GM19372 (cell line): Measurements from ENCODE around the gene TAF1B.

Experiments
- ATAC-seq: cut with Tn5 transposase; IDR thresholded peaks from one replicate; pipeline ENCODE4 v1.9.1; 2021; ENCODE audit warnings: mild to moderate bottlenecking, low read depth, moderate library complexity; ENCODE audit not compliant: unreplicated experiment

TAF1B gene

DNA sequence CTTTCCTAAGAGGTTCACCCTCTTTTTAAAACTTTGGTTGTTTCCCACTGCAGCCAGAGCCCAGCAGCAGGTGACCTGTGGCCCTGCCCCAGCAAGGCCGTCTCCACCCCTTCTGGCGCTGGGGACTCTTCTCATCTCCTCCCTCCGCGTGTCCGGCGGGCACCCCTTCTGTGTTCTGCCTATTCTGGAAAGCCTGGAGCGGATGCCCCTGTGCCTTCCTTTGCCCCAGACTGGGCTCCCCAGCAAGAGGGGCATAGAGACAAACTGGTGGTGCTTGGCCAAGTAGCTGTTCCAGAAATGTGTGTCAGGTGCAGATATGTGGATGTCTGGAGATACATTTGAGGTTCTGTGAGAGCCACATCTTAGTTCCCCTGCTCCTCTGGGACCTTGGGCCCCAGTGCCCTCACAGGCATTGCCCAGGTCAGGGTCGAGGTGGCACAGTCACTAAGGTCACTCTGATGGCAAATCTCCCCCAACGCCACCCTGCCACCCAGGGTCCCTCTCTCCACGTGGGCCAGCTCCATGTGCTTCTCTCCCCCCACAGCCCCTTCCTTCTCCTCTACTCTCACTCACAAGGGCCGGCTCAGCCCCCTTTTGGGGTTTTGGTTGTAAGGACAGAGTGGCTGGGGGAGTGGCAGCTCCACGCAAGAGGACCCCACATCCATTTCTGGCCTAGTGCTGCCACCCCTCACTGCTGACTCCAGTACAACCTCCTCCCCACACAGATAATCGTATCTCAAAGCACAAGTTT, 35.5 kb upstream of the TAF1B start:
- no peak for ATAC-seq

DNA sequence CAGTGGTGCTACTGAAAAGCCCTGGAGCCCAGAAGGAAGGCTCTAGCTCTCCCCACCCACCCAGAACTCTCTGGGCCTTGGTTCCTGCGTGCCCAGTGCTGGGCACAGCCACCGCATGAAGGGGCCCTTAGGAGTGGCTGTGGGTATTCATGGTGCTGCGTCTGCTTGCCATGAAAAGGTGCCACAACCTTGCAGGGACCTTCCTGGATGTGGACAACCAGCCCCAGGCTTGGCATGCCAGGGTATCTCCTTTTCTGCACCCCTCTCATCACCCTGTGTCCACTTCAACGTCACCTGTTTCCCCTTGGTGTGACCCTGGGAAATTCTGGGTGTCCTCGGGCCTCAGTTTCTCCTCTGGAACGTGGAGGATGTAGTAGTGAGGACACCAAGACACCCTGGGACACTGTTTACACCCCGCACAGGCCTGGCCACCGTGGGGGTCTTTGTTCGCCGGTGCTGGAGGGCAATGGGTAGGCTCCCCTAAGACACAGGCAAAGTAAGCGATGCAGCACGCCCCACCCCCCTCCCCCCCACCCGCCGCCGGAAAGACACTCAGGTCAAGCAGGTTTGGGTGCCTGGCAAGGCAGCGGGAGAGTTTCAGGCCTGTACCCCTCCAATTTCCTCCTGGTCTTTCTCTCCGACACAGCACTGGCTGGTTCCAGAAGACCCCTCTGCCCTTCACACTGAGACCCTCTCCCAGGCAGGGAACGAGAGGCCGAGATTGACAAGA, 34.8 kb upstream of the TAF1B start:
- ATAC-seq, result no peak

DNA sequence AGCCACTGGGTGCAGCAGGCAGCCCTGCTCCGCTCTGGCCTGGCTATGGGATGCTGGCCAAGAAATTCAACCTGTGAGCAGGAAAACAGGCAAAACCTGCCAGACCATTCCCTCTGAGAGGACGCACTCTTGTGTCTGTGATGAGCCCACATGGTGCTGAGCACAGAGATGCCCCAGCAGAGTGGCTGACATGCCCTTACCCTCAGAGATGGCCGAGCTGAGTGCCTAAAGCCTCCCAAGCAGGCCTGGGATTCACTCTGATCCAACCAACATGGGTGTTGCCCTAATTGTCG, 34.3 kb upstream of the TAF1B start:
- no peak for ATAC-seq

DNA sequence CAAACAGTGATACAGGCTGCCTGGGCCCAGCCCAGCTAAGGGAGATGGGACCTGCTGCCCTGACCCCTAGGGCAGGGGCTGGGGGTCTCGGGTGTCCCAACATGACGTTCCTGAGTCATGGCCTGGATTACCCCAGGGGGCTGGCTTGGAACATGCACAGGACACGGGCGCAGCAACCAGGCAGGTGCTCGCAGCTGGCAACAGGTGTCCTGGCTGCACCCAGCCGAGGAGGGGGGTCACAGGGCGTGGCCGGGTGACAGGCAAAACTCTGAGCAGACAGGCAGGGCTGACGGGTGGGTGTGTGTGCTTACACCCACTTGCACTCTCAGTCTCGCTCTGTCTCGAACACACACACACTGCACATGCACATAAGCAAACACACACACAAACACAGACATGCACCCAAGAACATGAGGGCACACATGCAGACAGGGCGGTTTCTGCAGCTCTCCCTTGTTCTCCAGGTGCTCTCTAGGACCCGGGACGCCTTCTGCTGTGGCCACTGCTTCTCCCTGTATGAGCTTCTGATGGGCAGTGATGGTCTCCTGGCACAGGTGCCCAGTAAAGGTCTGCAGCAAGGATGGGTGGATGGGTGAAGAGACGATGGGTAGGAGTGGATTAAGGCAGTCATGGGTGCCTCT, 33.7 kb upstream of the TAF1B start:
- no peak for ATAC-seq

DNA sequence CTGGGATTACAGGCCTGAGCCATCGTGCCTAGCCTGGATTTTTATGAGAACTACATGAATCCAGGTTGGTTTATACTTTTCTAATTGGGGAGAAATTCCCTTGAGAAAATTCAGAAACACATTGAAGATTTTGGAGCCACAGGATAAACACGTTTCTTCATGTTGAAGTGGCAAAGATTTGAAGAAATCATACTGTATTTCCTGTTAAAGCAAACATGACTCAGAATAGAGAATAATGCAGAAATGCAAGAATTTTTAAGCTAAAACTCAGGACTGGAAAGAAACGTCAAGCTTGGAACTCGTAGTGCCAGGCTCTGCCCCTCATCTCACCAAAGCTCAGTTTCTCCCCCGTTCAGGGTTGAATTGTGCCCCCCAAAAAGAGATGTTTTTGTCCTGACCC, 32.1 kb upstream of the TAF1B start:
- no peak for ATAC-seq

DNA sequence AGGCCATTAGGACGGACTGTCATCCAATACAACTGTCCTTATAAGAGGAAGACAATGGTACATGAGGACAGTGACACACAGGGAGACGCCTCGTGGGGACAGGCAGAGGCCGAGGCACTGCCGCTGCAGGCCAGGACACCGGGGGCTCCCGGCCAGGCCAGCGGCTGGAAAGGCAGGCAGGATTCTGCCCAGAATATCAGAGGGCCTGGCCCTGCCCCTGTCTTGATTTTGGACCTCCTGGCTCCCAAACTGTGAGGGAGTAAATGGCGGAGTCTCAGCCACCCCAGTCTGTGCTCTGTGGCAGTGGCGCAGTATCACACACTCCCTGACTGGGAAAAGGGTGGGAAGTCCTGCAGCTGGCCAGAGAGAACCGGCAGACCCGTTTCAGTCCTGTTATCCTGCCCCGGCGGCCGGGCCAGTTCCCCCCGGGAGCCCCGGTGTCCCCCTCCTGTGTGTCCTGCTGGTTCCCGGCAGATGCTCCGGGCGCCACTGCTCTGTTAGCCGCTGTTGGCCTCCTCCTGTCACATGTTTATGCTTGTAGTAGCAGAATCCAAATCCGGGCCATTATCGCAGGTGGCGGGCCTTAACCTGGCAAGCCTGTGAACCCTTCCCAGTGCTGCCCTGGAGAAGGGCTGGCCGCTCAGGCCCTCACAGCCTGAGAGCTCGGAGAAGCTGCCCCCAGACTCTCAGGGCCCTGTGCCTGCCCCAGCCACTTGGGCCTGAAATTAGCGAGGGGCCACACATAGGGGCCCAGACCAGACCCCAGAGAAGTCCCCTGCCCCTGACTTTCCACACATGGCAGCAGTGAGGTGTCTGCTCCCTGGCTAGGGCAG, 31.4 kb upstream of the TAF1B start:
- ATAC-seq, result no peak

DNA sequence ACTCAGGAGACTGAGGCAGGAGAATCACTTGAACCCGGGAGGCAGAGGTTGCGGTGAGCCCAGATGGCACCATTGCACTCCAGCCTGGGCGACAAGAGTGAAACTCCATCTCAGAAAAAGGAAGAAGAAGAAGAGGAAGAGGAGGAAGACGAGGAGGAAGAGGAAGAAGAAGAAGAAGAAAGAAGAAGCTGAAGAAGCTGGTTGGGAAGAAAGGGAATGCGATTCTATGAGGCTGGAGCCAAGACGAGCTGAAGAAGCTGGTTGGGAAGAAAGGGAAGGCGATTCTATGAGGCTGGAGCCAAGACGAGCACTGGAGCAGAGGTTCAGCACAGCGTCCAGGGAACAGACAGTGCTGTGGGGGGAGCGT, 30.3 kb upstream of the TAF1B start:
- ATAC-seq, result no peak

DNA sequence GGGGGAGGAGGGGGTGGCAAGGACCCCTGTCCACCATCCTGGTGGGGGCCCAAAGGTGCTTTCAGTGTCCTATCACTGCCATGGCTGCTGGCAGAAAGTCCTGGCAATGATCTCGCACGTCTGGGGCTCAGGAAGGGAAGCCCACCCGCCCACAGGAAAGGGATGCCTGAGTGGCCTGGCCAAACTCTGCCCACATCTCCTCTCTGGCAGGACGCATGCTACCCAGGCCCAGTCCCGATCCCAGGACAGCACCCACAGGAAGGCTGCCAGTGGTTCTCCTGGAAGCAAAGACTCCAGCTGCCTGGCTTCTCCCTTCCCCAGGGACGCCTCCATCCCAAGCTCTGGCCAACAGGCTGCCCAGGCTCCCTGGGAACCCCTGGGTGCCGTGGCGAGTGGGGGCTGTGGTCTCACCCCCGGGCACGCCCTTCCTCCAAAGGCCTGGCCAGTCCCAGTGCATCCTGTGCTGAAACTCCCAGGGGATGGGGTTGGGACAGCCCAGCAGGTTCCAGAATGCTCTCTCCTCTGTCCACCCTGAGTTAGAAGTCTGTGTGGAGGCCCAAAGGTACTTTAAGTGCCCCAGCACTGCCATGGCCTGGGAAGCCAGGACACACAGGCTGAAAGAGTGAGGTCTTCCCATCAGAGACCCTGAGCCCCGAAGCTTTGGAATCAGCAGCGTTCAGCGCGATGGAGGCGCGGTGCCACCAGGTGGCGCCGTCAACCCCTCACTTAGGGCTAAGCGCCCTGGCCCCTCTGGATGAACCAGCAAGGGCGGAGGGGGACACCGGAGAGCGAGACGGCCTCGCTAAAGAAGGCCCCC, 29.8 kb upstream of the TAF1B start:
- no peak for ATAC-seq

DNA sequence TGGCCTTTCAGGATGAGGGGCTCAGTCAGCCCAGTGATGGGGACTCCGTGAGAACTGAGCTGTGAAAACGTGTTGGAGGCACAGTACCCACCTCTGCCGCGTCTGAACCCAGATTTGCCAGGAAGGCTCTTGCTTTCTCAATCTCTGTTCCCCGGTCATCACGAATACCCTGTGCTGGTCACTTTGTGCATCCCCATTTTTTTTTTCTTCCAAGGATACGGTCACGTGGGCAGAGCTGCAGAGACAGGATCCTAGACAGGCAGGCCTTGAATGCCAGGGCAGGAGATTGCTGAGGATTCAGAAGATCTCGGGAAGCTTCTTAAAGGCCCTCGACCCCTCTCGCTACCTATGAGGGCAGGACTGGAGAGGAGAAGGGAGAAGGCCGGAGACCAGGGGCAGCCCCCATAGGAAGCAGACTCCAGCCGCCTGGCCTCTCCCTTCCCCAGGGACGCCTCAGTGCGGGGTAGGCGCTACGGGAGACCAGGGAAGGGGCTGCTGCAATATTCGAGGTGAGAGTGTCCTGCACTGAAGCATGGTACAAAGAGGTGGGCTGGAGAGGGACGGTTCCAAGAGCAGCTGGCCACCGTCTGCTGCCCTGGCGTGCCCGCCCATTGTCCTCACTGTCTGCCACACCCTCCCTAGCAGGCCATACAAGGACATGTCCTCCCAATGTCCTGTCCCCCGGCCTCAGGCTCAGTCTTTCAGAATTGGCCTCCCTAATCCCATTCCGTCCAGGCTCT, 29.0 kb upstream of the TAF1B start:
- ATAC-seq, result no peak

DNA sequence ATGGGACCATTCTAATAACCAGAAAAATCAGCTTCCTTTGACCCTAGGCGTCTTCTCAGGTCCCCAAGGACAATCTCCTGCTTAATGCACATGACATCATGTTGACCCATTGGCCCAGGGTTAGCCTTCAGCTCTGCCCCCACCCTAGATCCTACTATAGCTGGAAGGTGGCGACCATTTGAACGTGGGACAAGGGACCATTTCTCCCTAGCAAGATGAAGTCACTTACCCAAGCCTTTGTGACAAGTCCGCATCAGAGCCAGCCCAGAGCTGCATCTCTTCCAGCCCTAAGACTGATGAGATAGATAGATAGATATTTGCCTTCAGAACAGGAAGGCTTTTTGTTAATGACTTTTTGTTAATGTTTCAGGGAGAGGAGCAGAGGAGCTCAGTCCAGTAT, 28.2 kb upstream of the TAF1B start:
- ATAC-seq, result no peak

DNA sequence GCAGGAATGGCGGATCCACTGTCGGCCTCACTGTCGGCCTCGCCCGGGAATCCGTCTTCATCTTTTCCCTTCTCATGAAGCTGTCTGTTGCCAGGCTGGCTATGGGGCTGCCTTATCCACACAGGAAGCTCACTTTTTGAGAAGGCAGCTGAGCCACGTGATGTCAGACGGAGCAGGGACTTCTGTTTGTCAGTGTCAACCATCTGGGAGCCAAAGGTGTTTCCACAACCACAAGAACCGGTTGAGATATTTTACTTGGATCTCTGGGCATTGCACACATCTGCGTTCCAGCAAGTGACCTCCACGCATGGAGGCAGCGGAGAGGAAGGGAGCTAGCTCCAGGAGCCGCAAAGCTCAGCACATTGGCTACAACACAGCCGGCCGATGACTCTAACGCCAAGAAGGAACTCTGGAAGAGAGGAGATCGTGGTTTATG, 27.4 kb upstream of the TAF1B start:
- ATAC-seq, result no peak

DNA sequence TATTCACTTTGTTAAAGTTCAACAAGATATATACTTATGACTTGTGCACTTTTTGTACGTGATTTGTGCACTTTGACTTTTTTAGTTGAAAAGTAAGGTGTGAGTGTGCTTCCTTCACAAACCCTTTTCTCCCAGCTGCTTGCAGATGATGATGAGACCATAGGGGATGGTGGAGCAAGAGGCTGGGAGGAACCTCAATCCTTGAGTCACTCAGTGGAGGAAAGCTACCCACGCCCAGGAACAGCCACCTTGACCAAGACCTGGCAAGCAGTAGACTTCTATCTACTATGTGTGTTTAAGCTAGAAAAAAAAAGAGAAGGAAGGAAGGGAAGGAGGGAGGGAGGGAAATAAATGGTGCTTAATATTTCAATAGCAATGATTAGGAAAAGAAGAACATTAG, 25.2 kb upstream of the TAF1B start:
- no peak for ATAC-seq

DNA sequence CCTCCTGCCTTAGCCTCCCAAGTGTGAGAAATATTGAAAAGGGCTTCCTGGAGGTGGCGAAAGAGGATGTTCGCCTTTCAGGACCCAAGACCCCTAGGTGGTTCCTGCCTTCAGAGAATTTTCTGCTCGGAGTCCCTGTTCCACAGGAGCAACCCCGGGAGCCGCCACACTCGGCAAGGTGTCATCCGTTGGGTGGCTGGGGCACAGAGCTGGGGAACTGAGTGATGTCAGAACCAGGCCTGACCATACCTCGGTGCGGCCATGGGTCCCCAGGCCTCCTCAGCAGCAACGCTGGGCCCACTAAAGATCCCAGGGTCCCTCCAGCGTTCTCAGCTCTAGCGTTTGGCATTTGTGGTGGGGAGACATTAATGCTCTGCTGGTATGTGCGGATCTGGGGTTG, 23.7 kb upstream of the TAF1B start:
- no peak for ATAC-seq

DNA sequence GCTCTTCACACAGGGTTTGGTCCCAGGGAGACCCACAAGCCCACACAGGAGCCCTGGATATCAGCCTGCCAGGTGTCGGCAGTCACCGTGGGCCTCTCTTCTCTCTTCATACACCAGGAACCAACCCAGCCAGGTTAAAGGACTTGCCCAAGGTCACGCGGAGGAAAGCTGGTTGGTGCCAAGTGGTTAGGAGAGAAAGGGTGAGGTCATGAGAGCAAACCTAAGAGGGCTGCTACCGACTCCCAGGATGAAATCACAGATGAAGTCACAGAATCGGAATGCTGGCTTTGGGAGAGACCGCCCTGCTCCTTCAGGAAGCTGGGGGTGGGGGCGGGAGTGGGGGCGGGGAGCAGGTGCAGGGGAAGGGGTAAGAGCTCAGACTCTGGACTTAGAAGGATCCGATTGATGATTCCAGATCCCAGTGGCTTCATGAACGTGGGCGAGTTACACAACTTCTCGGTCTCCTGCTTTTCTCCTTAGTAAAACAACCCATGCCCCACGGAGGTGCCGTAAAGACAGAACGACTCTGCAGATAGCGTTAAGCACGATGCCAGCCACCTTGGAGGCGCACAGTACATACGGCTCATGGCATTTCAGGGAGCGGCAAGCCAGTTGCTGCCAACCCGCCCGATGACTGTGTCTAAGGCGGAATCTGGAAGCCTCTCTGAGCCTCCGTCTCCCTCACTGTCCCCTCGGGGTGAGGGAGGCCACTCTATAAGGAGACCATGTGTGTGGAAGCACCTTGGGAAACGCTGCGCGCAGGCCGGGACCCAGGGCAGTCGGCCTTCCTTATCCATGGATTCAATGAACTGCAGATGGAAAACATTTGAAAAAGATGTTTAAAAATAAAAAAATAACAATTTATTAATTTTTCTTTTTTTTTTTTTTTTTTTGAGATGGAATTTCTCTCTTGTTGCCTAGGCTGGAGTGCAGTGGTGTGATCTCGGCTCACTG, 23.0 kb upstream of the TAF1B start:
- no peak for ATAC-seq

DNA sequence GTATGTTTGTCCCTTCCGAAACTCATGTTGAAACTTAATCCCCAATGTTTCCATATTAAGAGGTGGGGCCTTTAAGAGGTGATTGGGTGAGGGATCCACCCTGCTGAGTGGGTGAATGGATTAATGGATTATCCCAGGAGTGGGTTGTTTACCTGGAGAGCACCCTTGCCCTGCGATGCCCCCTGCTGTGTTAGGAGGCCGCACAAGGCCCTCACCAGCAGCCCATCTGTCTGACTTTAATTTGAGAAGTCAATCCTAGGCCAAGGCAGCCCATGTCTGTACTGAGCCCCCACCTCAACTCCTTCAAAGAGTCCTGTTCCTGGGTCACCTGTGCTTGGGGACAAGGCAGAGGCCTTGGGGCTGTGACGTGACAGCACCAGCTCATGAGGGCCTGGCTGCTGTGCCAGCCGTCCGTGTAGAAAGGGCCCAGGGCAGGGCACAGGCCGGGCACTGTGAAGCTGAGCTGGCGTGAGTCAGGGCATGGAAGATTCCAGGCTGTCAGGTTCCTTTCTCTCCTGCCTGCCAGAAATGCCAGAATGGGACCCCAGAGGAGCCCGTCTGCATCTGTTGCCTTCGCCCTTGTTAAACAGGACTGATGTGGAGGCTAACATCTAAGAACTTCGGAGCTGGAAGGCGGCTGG, 21.3 kb upstream of the TAF1B start:
- no peak for ATAC-seq

DNA sequence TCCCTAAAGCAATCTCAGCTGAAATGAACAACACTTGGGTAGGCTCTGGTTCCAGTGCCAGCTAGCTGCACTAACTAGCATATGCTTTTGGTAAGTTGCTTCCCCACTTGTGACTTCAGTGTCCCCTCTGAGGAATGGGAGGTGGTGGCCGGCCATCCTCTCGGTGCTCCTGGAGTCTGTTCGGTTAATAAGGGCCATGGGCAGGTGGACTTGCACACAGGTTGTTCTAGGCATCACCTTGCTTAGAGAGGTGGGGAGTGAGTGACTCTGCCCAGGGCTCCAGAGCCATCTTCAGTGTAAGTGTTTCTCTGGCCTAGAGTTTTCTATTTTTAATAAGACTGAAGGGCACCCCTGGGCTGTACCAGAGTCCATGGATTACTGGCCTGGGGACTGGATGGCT, 18.8 kb upstream of the TAF1B start:
- ATAC-seq, result no peak

DNA sequence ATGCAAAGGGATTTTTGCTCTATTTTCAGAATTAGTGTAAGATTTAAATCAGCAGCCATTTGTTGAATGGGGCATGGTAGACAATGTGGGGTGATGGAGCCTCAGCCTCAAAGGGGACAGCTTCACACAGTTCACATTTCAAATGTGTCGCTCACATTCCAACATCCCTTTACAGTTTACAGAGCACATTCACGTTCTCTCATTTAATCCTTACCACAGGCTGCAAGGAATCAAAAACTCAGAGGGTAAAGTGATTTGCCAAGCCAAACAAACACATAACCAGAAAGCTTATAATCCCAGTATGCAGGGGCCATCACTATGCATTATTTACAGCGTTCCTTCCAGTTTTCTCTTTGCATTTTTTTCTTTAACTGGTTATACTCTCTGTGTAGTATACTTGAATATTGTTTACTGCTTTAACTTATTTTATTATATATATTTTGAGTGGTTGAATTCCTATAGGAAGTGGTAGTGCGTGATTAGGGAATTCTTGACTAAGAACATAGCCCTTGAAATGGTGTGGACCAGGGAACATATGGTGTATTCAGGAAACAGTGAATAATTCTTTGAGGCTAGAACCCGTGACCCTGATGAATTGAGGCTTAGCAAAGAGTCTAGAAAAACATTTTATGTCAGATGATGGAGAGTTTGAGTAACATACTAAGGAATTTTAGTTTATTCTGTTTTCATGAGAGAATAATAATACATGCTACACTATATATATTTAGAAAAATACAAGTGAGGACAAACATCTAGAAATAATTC, 18.1 kb upstream of the TAF1B start:
- no peak for ATAC-seq
